ENCODE data around the gene DTNB.

DTNB gene

DNA sequence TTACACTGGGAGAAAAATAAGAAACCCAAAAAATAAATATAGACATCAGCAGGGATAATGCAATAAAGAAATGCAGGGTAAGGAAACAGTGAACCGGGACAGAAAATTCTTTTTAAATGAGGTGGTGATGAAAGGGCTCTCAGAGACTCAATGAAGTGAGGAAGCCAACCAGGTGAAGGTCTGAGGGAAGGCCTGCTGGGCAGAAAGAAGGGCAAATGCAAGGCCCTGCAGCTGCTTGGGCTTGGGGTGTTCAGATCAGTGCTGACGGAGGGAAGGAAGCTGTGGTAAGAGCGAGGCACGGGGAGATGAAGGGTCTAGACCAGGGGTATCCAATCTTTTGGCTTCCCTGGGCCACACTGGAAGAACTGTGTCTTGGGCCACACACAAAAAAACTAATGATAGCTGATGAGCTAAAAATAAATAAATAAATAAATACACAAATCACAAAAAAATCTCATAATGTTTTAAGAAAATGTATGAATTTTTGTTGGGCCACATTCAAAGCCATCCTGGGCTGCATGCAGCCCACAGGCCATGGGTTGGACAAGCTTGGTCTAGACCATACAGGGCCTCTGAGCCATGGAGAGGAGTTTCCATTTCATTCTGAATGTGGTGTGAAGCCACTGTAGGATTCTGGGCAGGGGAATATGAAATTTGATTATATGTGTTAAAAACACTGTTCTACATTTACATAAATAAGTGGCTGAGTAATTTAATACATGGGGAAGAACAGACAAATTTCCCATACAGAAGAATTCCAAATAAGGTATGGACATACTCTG is 235.3 kb downstream of the DTNB start:
- DNase-seq (ENCODE audit: low read depth in 1 of 2, low spot score in 1 of 2) = no peak
- no peak overlapping the region for H3K27ac ChIP-seq (replicated peaks)
- no peaks in the 10 kb centered on the region for H3K27me3 ChIP-seq (ENCODE audit: insufficient read depth, poor library complexity, severe bottlenecking)
- H3K4me3 ChIP-seq (replicated peaks; ENCODE audit: insufficient read depth, low read length) = no peak overlapping the region
- TF ChIP-seq GABPA (IDR thresholded peaks at IDR 0.05; ENCODE audit: low read depth) (no peak), POLR2AphosphoS5 (IDR thresholded peaks at IDR 0.05; ENCODE audit: low read depth) (no peak), CTCF (IDR thresholded peaks at IDR 0.05; ENCODE audit: insufficient read depth, low read length) (no peak), REST (IDR thresholded peaks at IDR 0.05; ENCODE audit: insufficient replicate concordance, low read depth) (no peak), SPI1 (IDR thresholded peaks at IDR 0.05; ENCODE audit: borderline replicate concordance, low read depth) (no peak)

DNA sequence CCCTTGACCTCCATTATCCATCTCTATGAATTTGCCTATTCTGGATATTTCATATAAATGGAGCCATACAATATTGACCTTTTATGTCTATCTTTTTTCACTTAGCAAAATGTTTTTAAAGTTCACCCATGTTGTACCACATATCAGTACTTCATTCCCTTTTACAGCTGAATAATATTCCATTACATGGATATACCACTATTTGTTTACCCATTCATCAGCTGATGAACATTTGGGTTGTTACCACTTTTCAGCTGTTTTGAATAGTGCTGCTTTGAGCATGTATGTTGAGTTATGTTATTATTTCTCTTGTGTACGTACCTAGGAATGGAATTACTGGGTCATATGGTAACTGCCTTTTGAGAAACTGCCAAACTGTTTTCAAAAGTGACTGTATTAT is 238.0 kb downstream of the DTNB start:
- TF ChIP-seq GABPA (IDR thresholded peaks at IDR 0.05; ENCODE audit: low read depth) (no peak), REST (IDR thresholded peaks at IDR 0.05; ENCODE audit: insufficient replicate concordance, low read depth) (no peak)
- H3K27me3 ChIP-seq (ENCODE audit: insufficient read depth, poor library complexity, severe bottlenecking) = no peaks in the 10 kb centered on the region
- H3K27ac ChIP-seq (replicated peaks) = no peak overlapping the region

DNA sequence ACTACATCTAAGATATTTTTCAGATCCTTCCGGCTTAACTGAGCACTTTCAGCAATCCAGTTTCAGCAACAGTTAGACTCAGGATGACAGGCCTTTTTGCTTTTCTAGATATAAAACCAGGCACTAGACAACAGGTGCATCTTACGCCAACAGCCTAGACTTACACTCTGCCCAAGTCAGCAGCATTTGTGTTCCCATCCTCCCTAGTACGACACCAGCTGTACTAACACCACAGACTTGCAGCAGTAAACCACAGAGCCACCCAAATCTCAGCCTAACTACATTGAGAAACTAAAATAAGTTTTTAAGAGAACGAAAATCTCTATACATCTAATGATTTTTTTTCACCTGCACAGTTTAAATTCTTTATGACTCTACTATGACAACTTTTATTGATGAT is 241.8 kb downstream of the DTNB start:
- no peak overlapping the region for H3K4me3 ChIP-seq (replicated peaks; ENCODE audit: insufficient read depth, low read length)
- H3K27ac ChIP-seq (replicated peaks) = no peak overlapping the region
- TF ChIP-seq POLR2AphosphoS5 (IDR thresholded peaks at IDR 0.05; ENCODE audit: low read depth) (no peak), CTCF (IDR thresholded peaks at IDR 0.05; ENCODE audit: insufficient read depth, low read length) (no peak), GABPA (IDR thresholded peaks at IDR 0.05; ENCODE audit: low read depth) (no peak), REST (IDR thresholded peaks at IDR 0.05; ENCODE audit: insufficient replicate concordance, low read depth) (no peak), SPI1 (IDR thresholded peaks at IDR 0.05; ENCODE audit: borderline replicate concordance, low read depth) (no peak)
- H3K27me3 ChIP-seq (ENCODE audit: insufficient read depth, poor library complexity, severe bottlenecking) = no peaks in the 10 kb centered on the region
- DNase-seq (ENCODE audit: low read depth in 1 of 2, low spot score in 1 of 2) = no peak

More for the DNA sequence above, 238.0 kb downstream of the DTNB start:
- DNase-seq (ENCODE audit: low read depth in 1 of 2, low spot score in 1 of 2) = no peak
- H3K4me3 ChIP-seq (replicated peaks; ENCODE audit: insufficient read depth, low read length) = no peak overlapping the region
